K562 (cell line): ENCODE data around the gene TRIP10. TPM values are rescaled to one million over a fixed set of nuclear protein-coding genes. Genes with fewer than 3 reads are reported as not detected.

Source experiments
- CBX3 ChIP-seq, 2 experiments: IDR thresholded peaks; 1 replicate in 1 of 2; 2 replicates in 1 of 2; pipeline ENCODE4 v1.6.1; 2012; ENCODE audit warnings: inconsistent platforms in 2 of 2, low read length in 2 of 2, borderline replicate concordance in 1 of 2, control low read depth in 1 of 2
- CEBPG ChIP-seq, 3 experiments: fragments of 200-800 bp in 1 of 3; sonication (Bioruptor generic) in 1 of 3; sonication (generic) in 1 of 3; formaldehyde crosslinking in 1 of 3; IDR thresholded peaks in 2 of 3; conservative IDR thresholded peaks in 1 of 3; 2 replicates each; pipeline versions ENCODE4 v1.6.1 to v1.8.0; 2016 to 2022; ENCODE audit warnings: missing compliant biosample characterization in 2 of 3, missing genetic modification characterization in 2 of 3, mild to moderate bottlenecking in 1 of 3, missing genetic modification reagents in 1 of 3
- E2F3 ChIP-seq: fragments of 250-450 bp; sonication (Bioruptor Pico); IDR thresholded peaks from 2 replicates; pipeline ENCODE4 v1.4.0; 2020; ENCODE audit warnings: mild to moderate bottlenecking
- GATA2 ChIP-seq: sonication (generic); formaldehyde crosslinking; IDR thresholded peaks from 2 replicates; pipeline ENCODE4 v1.4.0; 2020; ENCODE audit warnings: mild to moderate bottlenecking, missing genetic modification reagents
- OTX1 ChIP-seq: fragments of 450-650 bp; formaldehyde crosslinking; IDR thresholded peaks from 2 replicates; pipeline ENCODE4 v1.4.0; 2022; ENCODE audit warnings: mild to moderate bottlenecking
- PYGO2 ChIP-seq: fragments of 450-650 bp; IDR thresholded peaks from 2 replicates; pipeline ENCODE4 v1.6.1; 2016; ENCODE audit warnings: mild to moderate bottlenecking, missing genetic modification characterization, moderate library complexity, missing compliant biosample characterization
- SAFB ChIP-seq: fragments of 200-400 bp; formaldehyde crosslinking; IDR thresholded peaks from 2 replicates; pipeline ENCODE4 v1.6.1; 2017; ENCODE audit warnings: low read depth, low read length, borderline replicate concordance
- STAG1 ChIP-seq: sonication (generic); formaldehyde crosslinking; IDR thresholded peaks from 2 replicates; pipeline ENCODE4 v1.5.0; 2020; ENCODE audit warnings: missing genetic modification reagents, borderline replicate concordance
- TAF7 ChIP-seq: fragments of 450-650 bp; IDR thresholded peaks from 2 replicates; pipeline ENCODE4 v1.6.1; 2016; ENCODE audit warnings: missing genetic modification characterization, missing compliant biosample characterization
- ZNF354B ChIP-seq: fragments of 250-450 bp; sonication (Bioruptor Pico); IDR thresholded peaks from 2 replicates; pipeline ENCODE4 v1.4.0; 2020
- polyA plus RNA-seq, 8 experiments: library from polyadenylated mRNA; depleted of rRNA in 4 of 8; stranded (reverse) in 5 of 8; unstranded in 3 of 8; fragments of >200 nt; fragmentation: Nextera tagmentation in 2 of 8; fragmentation: Illumina TruSeq in 1 of 8; extraction: Ambion mirVana in 2 of 8; extraction: Trizol in 1 of 8; gene quantifications; 2 replicates each; pipeline versions ENCODE4 v1.2.1 to v1.2.3, GENCODE V29; 2011 to 2014; ENCODE audit warnings: inconsistent platforms in 1 of 8, missing spikeins in 1 of 8
- total RNA-seq, 7 experiments: library from RNA; depleted of rRNA in 6 of 7; stranded (reverse); fragments of >200 nt in 6 of 7; fragmentation: Illumina TruSeq in 2 of 7; extraction: Trizol in 2 of 7; gene quantifications; 2 replicates each; pipeline versions ENCODE4 v1.2.1 to v1.2.3, GENCODE V29; 2011 to 2021; ENCODE audit warnings: low replicate concordance in 1 of 7
- TF ChIP-seq, protein P1 (sequence below): fragments of 250-450 bp; sonication (Bioruptor Pico); IDR thresholded peaks from 2 replicates; pipeline ENCODE4 v1.4.0; 2020; ENCODE audit warnings: mild to moderate bottlenecking, moderate library complexity
- TF ChIP-seq, protein P2 (sequence below), 3 experiments: fragments of 200-800 bp in 1 of 3; sonication (Bioruptor generic) in 1 of 3; sonication (generic) in 1 of 3; formaldehyde crosslinking in 1 of 3; IDR thresholded peaks; 2 replicates each; pipeline versions ENCODE4 v1.6.1 to v1.8.0; 2016 to 2022; ENCODE audit warnings: mild to moderate bottlenecking in 2 of 3, missing compliant biosample characterization in 2 of 3, missing genetic modification characterization in 2 of 3, missing genetic modification reagents in 1 of 3
- TF ChIP-seq, protein P3 (sequence below): IDR thresholded peaks from 2 replicates; pipeline ENCODE4 v1.6.1; 2014; ENCODE audit warnings: antibody characterized with exemption
- TF ChIP-seq, protein P4 (sequence below): sonication (generic); formaldehyde crosslinking; IDR thresholded peaks from 2 replicates; pipeline ENCODE4 v1.5.0; 2020; ENCODE audit warnings: missing genetic modification reagents
- TF ChIP-seq, protein P5 (sequence below): IDR thresholded peaks from 2 replicates; pipeline ENCODE4 v1.6.1; 2011; ENCODE audit warnings: borderline replicate concordance, low read depth, mild to moderate bottlenecking, moderate library complexity, low read length; ENCODE audit not compliant: insufficient read depth, poor library complexity, severe bottlenecking
- TF ChIP-seq, protein P6 (sequence below): sonication (generic); formaldehyde crosslinking; IDR thresholded peaks from 2 replicates; pipeline ENCODE4 v1.8.1; 2023; ENCODE audit warnings: mild to moderate bottlenecking, missing genetic modification reagents

TRIP10 gene
- total and polyA plus RNA-seq, 9 of the 15 experiments (the other 6 are each of a cell fraction or from before 2014, with no cell fraction given), result 1.2 to 66.8 (median 36.1) TPM

DNA sequence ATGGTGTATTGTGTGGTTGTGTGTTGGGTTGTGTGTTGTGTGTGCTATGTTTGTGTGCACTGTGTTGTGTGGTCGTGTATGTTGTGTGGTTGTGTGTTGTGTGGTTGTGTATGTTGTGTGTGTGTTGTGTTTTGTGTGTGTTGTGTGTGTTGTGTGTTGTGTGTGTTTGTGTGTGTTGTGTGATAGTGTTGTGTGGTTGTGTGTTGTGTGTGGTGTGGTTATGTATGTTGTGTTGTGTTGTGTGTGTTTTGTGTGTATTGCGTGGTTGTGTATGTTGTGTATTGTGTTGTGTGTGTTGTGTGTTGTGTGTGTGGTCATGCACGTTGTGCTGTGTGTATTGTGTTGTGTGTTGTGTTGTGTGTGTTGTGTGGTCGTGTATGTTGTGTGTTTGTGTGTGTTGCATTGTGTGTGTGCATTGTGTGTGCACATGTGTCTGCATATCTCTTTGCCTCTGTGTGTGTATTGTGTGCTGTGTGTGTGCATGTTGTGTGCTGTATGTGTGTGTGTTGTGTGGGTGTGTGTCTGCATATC is 22.0 kb upstream of the TRIP10 start (continued):
- TF ChIP-seq, protein P1, sequence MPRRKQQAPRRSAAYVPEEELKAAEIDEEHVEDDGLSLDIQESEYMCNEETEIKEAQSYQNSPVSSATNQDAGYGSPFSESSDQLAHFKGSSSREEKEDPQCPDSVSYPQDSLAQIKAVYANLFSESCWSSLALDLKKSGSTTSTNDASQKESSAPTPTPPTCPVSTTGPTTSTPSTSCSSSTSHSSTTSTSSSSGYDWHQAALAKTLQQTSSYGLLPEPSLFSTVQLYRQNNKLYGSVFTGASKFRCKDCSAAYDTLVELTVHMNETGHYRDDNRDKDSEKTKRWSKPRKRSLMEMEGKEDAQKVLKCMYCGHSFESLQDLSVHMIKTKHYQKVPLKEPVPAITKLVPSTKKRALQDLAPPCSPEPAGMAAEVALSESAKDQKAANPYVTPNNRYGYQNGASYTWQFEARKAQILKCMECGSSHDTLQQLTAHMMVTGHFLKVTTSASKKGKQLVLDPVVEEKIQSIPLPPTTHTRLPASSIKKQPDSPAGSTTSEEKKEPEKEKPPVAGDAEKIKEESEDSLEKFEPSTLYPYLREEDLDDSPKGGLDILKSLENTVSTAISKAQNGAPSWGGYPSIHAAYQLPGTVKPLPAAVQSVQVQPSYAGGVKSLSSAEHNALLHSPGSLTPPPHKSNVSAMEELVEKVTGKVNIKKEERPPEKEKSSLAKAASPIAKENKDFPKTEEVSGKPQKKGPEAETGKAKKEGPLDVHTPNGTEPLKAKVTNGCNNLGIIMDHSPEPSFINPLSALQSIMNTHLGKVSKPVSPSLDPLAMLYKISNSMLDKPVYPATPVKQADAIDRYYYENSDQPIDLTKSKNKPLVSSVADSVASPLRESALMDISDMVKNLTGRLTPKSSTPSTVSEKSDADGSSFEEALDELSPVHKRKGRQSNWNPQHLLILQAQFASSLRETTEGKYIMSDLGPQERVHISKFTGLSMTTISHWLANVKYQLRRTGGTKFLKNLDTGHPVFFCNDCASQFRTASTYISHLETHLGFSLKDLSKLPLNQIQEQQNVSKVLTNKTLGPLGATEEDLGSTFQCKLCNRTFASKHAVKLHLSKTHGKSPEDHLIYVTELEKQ (CRISPR knock-in tag), result no peak
- no peak for TF ChIP-seq PYGO2
- TF ChIP-seq STAG1 (CRISPR knock-in tag), result 0 out of 2 replicates have a peak, but pooled peaks have one; percentile 40
- TF ChIP-seq E2F3, result no peak
- peak; percentile 50 for TF ChIP-seq CEBPG (CRISPR knock-in tag; IDR thresholded peaks at IDR 0.05)
- no peak for TF ChIP-seq CEBPG (tag; conservative IDR thresholded peaks at IDR 0.05 in 1 of 2, IDR thresholded peaks at IDR 0.05 in 1 of 2)
- TF ChIP-seq, protein P2, sequence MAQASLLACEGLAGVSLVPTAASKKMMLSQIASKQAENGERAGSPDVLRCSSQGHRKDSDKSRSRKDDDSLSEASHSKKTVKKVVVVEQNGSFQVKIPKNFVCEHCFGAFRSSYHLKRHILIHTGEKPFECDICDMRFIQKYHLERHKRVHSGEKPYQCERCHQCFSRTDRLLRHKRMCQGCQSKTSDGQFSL (CRISPR knock-in tag; IDR thresholded peaks at IDR 0.05), result peak; percentile 82
- TF ChIP-seq, protein P2 (tag; IDR thresholded peaks at IDR 0.05), result no peak
- TF ChIP-seq, protein P3, sequence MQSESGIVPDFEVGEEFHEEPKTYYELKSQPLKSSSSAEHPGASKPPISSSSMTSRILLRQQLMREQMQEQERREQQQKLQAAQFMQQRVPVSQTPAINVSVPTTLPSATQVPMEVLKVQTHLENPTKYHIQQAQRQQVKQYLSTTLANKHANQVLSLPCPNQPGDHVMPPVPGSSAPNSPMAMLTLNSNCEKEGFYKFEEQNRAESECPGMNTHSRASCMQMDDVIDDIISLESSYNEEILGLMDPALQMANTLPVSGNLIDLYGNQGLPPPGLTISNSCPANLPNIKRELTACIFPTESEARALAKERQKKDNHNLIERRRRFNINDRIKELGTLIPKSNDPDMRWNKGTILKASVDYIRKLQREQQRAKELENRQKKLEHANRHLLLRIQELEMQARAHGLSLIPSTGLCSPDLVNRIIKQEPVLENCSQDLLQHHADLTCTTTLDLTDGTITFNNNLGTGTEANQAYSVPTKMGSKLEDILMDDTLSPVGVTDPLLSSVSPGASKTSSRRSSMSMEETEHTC, result no peak
- TF ChIP-seq, protein P4, sequence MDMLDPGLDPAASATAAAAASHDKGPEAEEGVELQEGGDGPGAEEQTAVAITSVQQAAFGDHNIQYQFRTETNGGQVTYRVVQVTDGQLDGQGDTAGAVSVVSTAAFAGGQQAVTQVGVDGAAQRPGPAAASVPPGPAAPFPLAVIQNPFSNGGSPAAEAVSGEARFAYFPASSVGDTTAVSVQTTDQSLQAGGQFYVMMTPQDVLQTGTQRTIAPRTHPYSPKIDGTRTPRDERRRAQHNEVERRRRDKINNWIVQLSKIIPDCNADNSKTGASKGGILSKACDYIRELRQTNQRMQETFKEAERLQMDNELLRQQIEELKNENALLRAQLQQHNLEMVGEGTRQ (CRISPR knock-in tag), result no peak
- TF ChIP-seq ZNF354B, result no peak
- TF ChIP-seq, protein P5, sequence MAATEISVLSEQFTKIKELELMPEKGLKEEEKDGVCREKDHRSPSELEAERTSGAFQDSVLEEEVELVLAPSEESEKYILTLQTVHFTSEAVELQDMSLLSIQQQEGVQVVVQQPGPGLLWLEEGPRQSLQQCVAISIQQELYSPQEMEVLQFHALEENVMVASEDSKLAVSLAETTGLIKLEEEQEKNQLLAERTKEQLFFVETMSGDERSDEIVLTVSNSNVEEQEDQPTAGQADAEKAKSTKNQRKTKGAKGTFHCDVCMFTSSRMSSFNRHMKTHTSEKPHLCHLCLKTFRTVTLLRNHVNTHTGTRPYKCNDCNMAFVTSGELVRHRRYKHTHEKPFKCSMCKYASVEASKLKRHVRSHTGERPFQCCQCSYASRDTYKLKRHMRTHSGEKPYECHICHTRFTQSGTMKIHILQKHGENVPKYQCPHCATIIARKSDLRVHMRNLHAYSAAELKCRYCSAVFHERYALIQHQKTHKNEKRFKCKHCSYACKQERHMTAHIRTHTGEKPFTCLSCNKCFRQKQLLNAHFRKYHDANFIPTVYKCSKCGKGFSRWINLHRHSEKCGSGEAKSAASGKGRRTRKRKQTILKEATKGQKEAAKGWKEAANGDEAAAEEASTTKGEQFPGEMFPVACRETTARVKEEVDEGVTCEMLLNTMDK, result no peak
- TF ChIP-seq, protein P6, sequence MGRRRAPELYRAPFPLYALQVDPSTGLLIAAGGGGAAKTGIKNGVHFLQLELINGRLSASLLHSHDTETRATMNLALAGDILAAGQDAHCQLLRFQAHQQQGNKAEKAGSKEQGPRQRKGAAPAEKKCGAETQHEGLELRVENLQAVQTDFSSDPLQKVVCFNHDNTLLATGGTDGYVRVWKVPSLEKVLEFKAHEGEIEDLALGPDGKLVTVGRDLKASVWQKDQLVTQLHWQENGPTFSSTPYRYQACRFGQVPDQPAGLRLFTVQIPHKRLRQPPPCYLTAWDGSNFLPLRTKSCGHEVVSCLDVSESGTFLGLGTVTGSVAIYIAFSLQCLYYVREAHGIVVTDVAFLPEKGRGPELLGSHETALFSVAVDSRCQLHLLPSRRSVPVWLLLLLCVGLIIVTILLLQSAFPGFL (CRISPR knock-in tag), result no peak
- peak in 1 of 2 experiments; percentile 90; a peak in 2 of 3 replicates for TF ChIP-seq CBX3 (IDR thresholded peaks at IDR 0.05; ENCODE audit: borderline replicate concordance in 1 of 2, low read length in 2 of 2)
- TF ChIP-seq SAFB, result no peak
- TF ChIP-seq GATA2 (CRISPR knock-in tag), result peak; percentile 52; the same call in 1 of the 2 replicates
- TF ChIP-seq TAF7, result peak; percentile 70
- peak; percentile 84 for TF ChIP-seq OTX1 (CRISPR knock-in tag)
